Mesenchymal stem cell (in vitro differentiated cells and primary cell): ENCODE measurements around the gene ACCSL.

Experiments
- DNase-seq: peaks from one replicate; pipeline ENCODE4 v3.0.0-alpha.2; 2013
- H2AFZ ChIP-seq: one replicate; pipeline ENCODE4 v1.6.1; 2013; ENCODE audit warnings: low read depth, mild to moderate bottlenecking, control low read depth, inconsistent platforms, low read length, moderate library complexity
- H2AK5ac ChIP-seq: 2 replicates; pipeline ENCODE4 v1.6.1; 2013; ENCODE audit warnings: low read length, moderate library complexity, mild to moderate bottlenecking, inconsistent platforms; ENCODE audit not compliant: severe bottlenecking
- H2BK120ac ChIP-seq: one replicate; pipeline ENCODE4 v1.6.1; 2013; ENCODE audit warnings: low read depth, mild to moderate bottlenecking, inconsistent platforms, low read length, moderate library complexity
- H2BK12ac ChIP-seq, 2 experiments: one replicate each; pipeline ENCODE4 v1.6.1; 2013; ENCODE audit warnings: inconsistent platforms in 2 of 2, low read length in 2 of 2, mild to moderate bottlenecking in 2 of 2, moderate library complexity in 2 of 2, control low read depth in 1 of 2
- H2BK15ac ChIP-seq: one replicate; pipeline ENCODE4 v1.6.1; 2013; ENCODE audit warnings: mild to moderate bottlenecking, low read depth, inconsistent platforms; ENCODE audit not compliant: poor library complexity, severe bottlenecking
- H2BK5ac ChIP-seq: 2 replicates; pipeline ENCODE4 v1.6.1; 2013; ENCODE audit warnings: low read depth, mild to moderate bottlenecking, low read length, control low read depth, inconsistent platforms; ENCODE audit not compliant: poor library complexity, severe bottlenecking
- H3K14ac ChIP-seq, 2 experiments: one replicate each; pipeline ENCODE4 v1.6.1; 2013; ENCODE audit warnings: inconsistent platforms in 2 of 2, low read length in 2 of 2, control low read depth in 1 of 2, mild to moderate bottlenecking in 1 of 2, moderate library complexity in 1 of 2
- H3K18ac ChIP-seq, 2 experiments: one replicate each; pipeline ENCODE4 v1.6.1; 2013; ENCODE audit warnings: inconsistent platforms in 2 of 2, low read length in 2 of 2, control low read depth in 1 of 2, low read depth in 1 of 2, mild to moderate bottlenecking in 1 of 2
- H3K23ac ChIP-seq, 2 experiments: one replicate each; pipeline ENCODE4 v1.6.1; 2013; ENCODE audit warnings: inconsistent platforms in 2 of 2, low read length in 2 of 2, mild to moderate bottlenecking in 2 of 2, moderate library complexity in 2 of 2, control low read depth in 1 of 2
- H3K27ac ChIP-seq: 2 replicates; pipeline ENCODE4 v1.5.1; 2013; ENCODE audit warnings: mild to moderate bottlenecking, moderate library complexity, low read length, control low read depth, inconsistent platforms; ENCODE audit not compliant: poor library complexity, severe bottlenecking
- H3K27me3 ChIP-seq, 2 experiments: 2 replicates each; pipeline versions ENCODE4 v1.6.1 to v1.7.0; 2013; ENCODE audit warnings: low read length in 2 of 2, mild to moderate bottlenecking in 2 of 2, moderate library complexity in 2 of 2, control low read depth in 1 of 2, inconsistent platforms in 1 of 2; ENCODE audit not compliant: control insufficient read depth in 1 of 2, insufficient read depth in 1 of 2
- H3K36me3 ChIP-seq, 2 experiments: 2 replicates each; pipeline versions ENCODE4 v1.6.1 to v1.7.0; 2013; ENCODE audit warnings: low read length in 2 of 2, control low read depth in 1 of 2, inconsistent platforms in 1 of 2, low read depth in 1 of 2, mild to moderate bottlenecking in 1 of 2; ENCODE audit not compliant: insufficient read depth in 2 of 2, control insufficient read depth in 1 of 2
- H3K4ac ChIP-seq, 2 experiments: one replicate each; pipeline ENCODE4 v1.6.1; 2013; ENCODE audit warnings: inconsistent platforms in 2 of 2, low read length in 2 of 2, mild to moderate bottlenecking in 2 of 2, moderate library complexity in 2 of 2, control low read depth in 1 of 2, low read depth in 1 of 2
- H3K4me1 ChIP-seq: 2 replicates; pipeline ENCODE4 v1.6.1; 2013; ENCODE audit warnings: low read depth, low read length, control low read depth; ENCODE audit not compliant: control insufficient read depth, insufficient read depth
- H3K4me2 ChIP-seq: 2 replicates; pipeline ENCODE4 v1.6.1; 2013; ENCODE audit warnings: low read length, mild to moderate bottlenecking, inconsistent platforms; ENCODE audit not compliant: poor library complexity, severe bottlenecking
- H3K4me3 ChIP-seq, 2 experiments: 2 replicates each; pipeline versions ENCODE4 v1.5.1 to v1.7.0; 2013; ENCODE audit warnings: low read length in 2 of 2, mild to moderate bottlenecking in 2 of 2, control low read depth in 1 of 2, low read depth in 1 of 2; ENCODE audit not compliant: insufficient read depth in 1 of 2
- H3K79me1 ChIP-seq: replicated peaks from 2 replicates; pipeline ENCODE4 v1.6.1; 2013; ENCODE audit warnings: mild to moderate bottlenecking, control low read depth, low read length, inconsistent platforms; ENCODE audit not compliant: poor library complexity, severe bottlenecking
- H3K9ac ChIP-seq: 2 replicates; pipeline ENCODE4 v1.7.0; 2013; ENCODE audit warnings: mild to moderate bottlenecking, low read length, moderate library complexity
- H3K9me3 ChIP-seq: 2 replicates; pipeline ENCODE4 v1.7.0; 2013; ENCODE audit warnings: mild to moderate bottlenecking, low read length; ENCODE audit not compliant: control insufficient read depth
- H4K8ac ChIP-seq: one replicate; pipeline ENCODE4 v1.6.1; 2013; ENCODE audit warnings: inconsistent platforms, mild to moderate bottlenecking, low read length, moderate library complexity
- H4K91ac ChIP-seq: one replicate; pipeline ENCODE4 v1.6.1; 2013; ENCODE audit warnings: mild to moderate bottlenecking, low read length, inconsistent platforms
- WGBS: methylation state at CpG from one replicate; pipeline ENCODE4 v1.1.7; 2013; ENCODE audit warnings: mixed read lengths; 5-methylcytosine and 5-hydroxymethylcytosine counted together

ACCSL gene

GRCh38 chr11:44016131-44016530 is 31.6 kb upstream of the ACCSL start:
- Histone ChIP-seq H3K27ac (no peak overlapping the region), H3K4me2 (peak overlapping the region; percentile 33), H3K79me1 (no peaks in the 10 kb centered on the region), H2BK120ac (peak overlapping the region; percentile 83), H3K4ac (peak overlapping the region in 1 of 2 experiments; percentile 40), H4K8ac (peak overlapping the region; percentile 59), H2BK15ac (no peak overlapping the region), H2AK5ac (no peak overlapping the region), H3K14ac (no peak overlapping the region), H2BK12ac (peak overlapping the region in 1 of 2 experiments; percentile 92), H3K9ac (peak overlapping the region; percentile 65), H3K4me1 (peaks cover 5% of the 10 kb centered on the region), H3K4me3 (peak overlapping the region in 1 of 2 experiments; percentile 54), H2AFZ (no peak overlapping the region), H2BK5ac (no peak overlapping the region), H3K18ac (peak overlapping the region in 1 of 2 experiments; percentile 77), H3K23ac (no peak overlapping the region), H3K27me3 (peaks cover 0 to 18% of the 10 kb centered on the region in 2 experiments), H3K9me3 (no peaks in the 10 kb centered on the region), H3K36me3 (no peaks in the 10 kb centered on the region), H4K91ac (peak overlapping the region; percentile 32)
- 5% methylated on average over 5 of the region's 5 CpGs for WGBS
- peak; percentile 89 for DNase-seq

DNA sequence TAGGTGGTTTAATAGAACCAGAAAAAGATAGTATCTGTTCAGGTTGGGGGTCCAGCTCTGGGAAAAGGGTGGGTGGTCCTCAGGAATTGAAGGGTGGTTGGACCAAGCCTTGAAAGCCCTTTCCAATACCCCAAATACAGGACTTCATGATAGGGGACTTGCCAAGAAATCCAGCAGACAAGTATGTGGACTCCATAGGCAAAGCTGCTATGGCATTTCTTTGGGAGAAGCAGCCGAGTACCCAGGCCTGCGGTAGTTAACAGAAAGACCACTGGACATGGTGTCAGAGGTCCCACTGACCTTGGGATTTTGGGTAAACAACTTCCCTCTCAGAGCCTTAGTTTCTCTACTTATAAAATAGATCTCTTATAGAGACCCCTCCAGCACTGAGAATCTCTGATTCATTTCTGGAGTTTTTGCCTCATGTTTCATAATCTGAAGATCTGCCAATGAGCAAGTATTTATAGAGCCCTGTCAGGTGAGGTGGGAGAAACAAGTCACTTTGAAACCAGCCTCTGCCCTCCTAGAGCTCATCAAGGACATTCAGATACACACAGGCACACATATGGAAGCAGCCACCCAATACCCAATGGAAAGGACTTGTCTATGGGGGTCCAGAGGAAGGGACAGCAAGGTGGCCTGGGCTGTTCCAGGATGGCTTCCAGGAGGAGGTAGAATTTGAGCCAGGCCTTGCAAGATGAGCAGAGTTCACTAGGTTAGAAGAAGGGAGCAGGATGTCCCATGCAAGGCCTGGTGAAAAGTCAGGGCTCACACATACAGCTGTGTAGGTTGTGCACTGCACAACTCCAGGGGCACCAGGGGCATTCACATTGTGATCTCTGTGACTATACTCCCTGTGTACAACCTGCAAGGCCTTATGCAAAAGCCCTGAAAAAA is 31.0 kb upstream of the ACCSL start:
- Histone ChIP-seq H3K79me1 (no peaks in the 10 kb centered on the region), H3K14ac (no peak overlapping the region), H3K23ac (no peak overlapping the region), H3K27me3 (peaks cover 0 to 16% of the 10 kb centered on the region in 2 experiments), H3K4me2 (peak overlapping the region; percentile 33), H3K18ac (peak overlapping the region; percentile 67 to 77), H4K8ac (peak overlapping the region; percentile 59), H2BK120ac (peak overlapping the region; percentile 83), H3K4me1 (peaks cover 5% of the 10 kb centered on the region), H4K91ac (peak overlapping the region; percentile 32), H2BK5ac (no peak overlapping the region), H3K4ac (peak overlapping the region; percentile 57 to 70), H2BK12ac (peak overlapping the region; percentile 89 to 90), H3K36me3 (no peaks in the 10 kb centered on the region), H2BK15ac (no peak overlapping the region), H2AK5ac (no peak overlapping the region), H3K27ac (no peak overlapping the region), H2AFZ (no peak overlapping the region), H3K9me3 (peaks cover 2% of the 10 kb centered on the region), H3K4me3 (peak overlapping the region in 1 of 2 experiments; percentile 54), H3K9ac (peak overlapping the region; percentile 65)
- no peak for DNase-seq
- WGBS = 95% methylated on average over 2 of the region's 2 CpGs

- 75% methylated on average over 3 of the region's 3 CpGs for WGBS
- Histone ChIP-seq H3K9ac (peak overlapping the region; percentile 65), H2BK15ac (no peak overlapping the region), H3K79me1 (no peaks in the 10 kb centered on the region), H3K4me2 (no peak overlapping the region), H2AFZ (no peak overlapping the region), H3K23ac (no peak overlapping the region), H3K27me3 (peaks cover 0 to 16% of the 10 kb centered on the region in 2 experiments), H2BK5ac (no peak overlapping the region), H2AK5ac (no peak overlapping the region), H3K9me3 (peaks cover 10% of the 10 kb centered on the region), H4K8ac (peak overlapping the region; percentile 41), H3K4me1 (peaks cover 5% of the 10 kb centered on the region), H3K36me3 (no peaks in the 10 kb centered on the region), H4K91ac (peak overlapping the region; percentile 18), H3K4ac (peak overlapping the region; percentile 46 to 57), H2BK12ac (peak overlapping the region; percentile 89 to 90), H3K4me3 (peak overlapping the region in 1 of 2 experiments; percentile 12), H3K14ac (no peak overlapping the region), H2BK120ac (peak overlapping the region; percentile 11), H3K27ac (no peak overlapping the region), H3K18ac (peak overlapping the region; percentile 5 to 67)
- no peak for DNase-seq
These were observed 30.2 kb upstream of the ACCSL start for GRCh38 chr11:44017443-44018126.

DNA sequence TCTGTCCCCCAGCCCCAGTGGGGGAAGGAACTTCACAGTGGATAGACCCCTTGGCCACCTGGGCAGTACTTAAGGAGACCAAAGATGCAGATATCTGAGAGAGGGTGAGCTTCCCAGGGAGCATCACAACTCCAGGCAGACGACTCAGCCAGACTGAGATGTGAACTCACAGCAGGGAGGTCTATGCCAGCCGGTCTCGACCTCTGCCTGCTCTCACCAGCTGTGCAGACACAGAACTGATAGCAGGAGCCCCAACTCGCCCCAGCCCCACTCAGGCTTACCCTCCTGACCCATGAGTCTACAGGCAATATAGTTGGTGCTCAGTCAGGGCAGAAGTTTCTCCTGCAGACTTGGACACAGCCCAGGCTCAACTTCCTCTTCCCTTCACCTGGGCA is 29.7 kb upstream of the ACCSL start:
- H3K4me1 ChIP-seq = peaks cover 5% of the 10 kb centered on the region
- H3K18ac ChIP-seq = peak overlapping the region in 1 of 2 experiments; percentile 5
- no peak overlapping the region for H3K4me2 ChIP-seq
- H3K27me3 ChIP-seq = peaks cover 0 to 16% of the 10 kb centered on the region in 2 experiments
- no peak overlapping the region for H3K4ac ChIP-seq
- no peak overlapping the region for H2AK5ac ChIP-seq
- H4K8ac ChIP-seq = peak overlapping the region; percentile 54
- H2BK12ac ChIP-seq = peak overlapping the region in 1 of 2 experiments; percentile 72
- 43% methylated on average over 4 of the region's 4 CpGs for WGBS
- no peak overlapping the region for H3K23ac ChIP-seq
- no peak for DNase-seq
- no peak overlapping the region for H2BK5ac ChIP-seq
- peak overlapping the region; percentile 18 for H4K91ac ChIP-seq
- H3K4me3 ChIP-seq = peak overlapping the region in 1 of 2 experiments; percentile 12
- no peak overlapping the region for H2BK15ac ChIP-seq
- H3K14ac ChIP-seq = peak overlapping the region in 1 of 2 experiments; percentile 13
- H3K9me3 ChIP-seq = peaks cover 11% of the 10 kb centered on the region
- H3K27ac ChIP-seq = no peak overlapping the region
- no peak overlapping the region for H2BK120ac ChIP-seq
- no peaks in the 10 kb centered on the region for H3K36me3 ChIP-seq
- peak overlapping the region; percentile 47 for H3K9ac ChIP-seq
- H3K79me1 ChIP-seq = no peaks in the 10 kb centered on the region
- no peak overlapping the region for H2AFZ ChIP-seq
